Eye (tissue), 1 donor: ENCODE data around the gene GABRB2.
"Not testable (repeated sequence)": the region's sequence is repeated elsewhere in the genome, so short reads cannot be mapped to it uniquely, and the experiment has no call there.

ENCODE experiments used
- DNase-seq: peaks from one replicate; pipeline ENCODE4 v3.0.0-alpha.2; 2015

The GABRB2 gene

GRCh38 chr5:161380486-161380885 is 166.0 kb downstream of the GABRB2 start:
- DNase-seq = no peak

GRCh38 chr5:161378701-161379100 is 167.8 kb downstream of the GABRB2 start:
- no peak for DNase-seq

- no peak for DNase-seq
Observed at GRCh38 chr5:161376034-161376433, 170.5 kb downstream of the GABRB2 start.

GRCh38 chr5:161373345-161373707 is 173.2 kb downstream of the GABRB2 start:
- no peak for DNase-seq

GRCh38 chr5:161372682-161373344 is 173.7 kb downstream of the GABRB2 start:
- DNase-seq = no peak

- no peak for DNase-seq
Observed at GRCh38 chr5:161369022-161369421, 177.5 kb downstream of the GABRB2 start.

GRCh38 chr5:161358446-161358845 is 188.1 kb downstream of the GABRB2 start:
- no peak for DNase-seq

- DNase-seq = no peak
Observed at GRCh38 chr5:161344234-161344633, 202.3 kb downstream of the GABRB2 start.

- no peak for DNase-seq
Observed at GRCh38 chr5:161342886-161343285, 203.6 kb downstream of the GABRB2 start.

- DNase-seq = no peak
Observed at GRCh38 chr5:161340012-161340411, 206.5 kb downstream of the GABRB2 start.

GRCh38 chr5:161333194-161333880 is 213.2 kb downstream of the GABRB2 start:
- DNase-seq = no peak

- no peak for DNase-seq
Observed at GRCh38 chr5:161332343-161332742, 214.2 kb downstream of the GABRB2 start.

- no peak for DNase-seq
Observed at GRCh38 chr5:161314033-161314432, 232.5 kb downstream of the GABRB2 start.

GRCh38 chr5:161312882-161313281 is 233.6 kb downstream of the GABRB2 start:
- DNase-seq = no peak

GRCh38 chr5:161311965-161312364 is 234.6 kb downstream of the GABRB2 start:
- peak; percentile 48 for DNase-seq

- no peak for DNase-seq
Observed at GRCh38 chr5:161311146-161311708, 235.3 kb downstream of the GABRB2 start.

GRCh38 chr5:161306351-161306995 is 240.1 kb downstream of the GABRB2 start:
- DNase-seq = peak; percentile 82

- no peak for DNase-seq
Observed at GRCh38 chr5:161305601-161306000, 240.9 kb downstream of the GABRB2 start.

- DNase-seq = peak; percentile 69
Observed at GRCh38 chr5:161302559-161302958, 244.0 kb downstream of the GABRB2 start.

- DNase-seq = no peak
Observed at GRCh38 chr5:161301586-161301985, 244.9 kb downstream of the GABRB2 start.

- no peak for DNase-seq
Observed at GRCh38 chr5:161299053-161299452, 247.5 kb downstream of the GABRB2 start.

GRCh38 chr5:161297388-161297787 is 249.1 kb downstream of the GABRB2 start:
- DNase-seq = not testable (repeated sequence)

- no peak for DNase-seq
Observed at GRCh38 chr5:161295721-161296250, 250.7 kb downstream of the GABRB2 start.

GRCh38 chr5:161288071-161288470 is 258.5 kb downstream of the GABRB2 start:
- DNase-seq = no peak
